ENCODE measurements around the gene C2orf42.
"Not testable (repeated sequence)": the region's sequence is repeated elsewhere in the genome, so short reads cannot be mapped to it uniquely, and the experiment has no call there.

The C2orf42 gene

GRCh38 chr2:70102323-70102905 is 88.4 kb downstream of the C2orf42 start:
- not testable (repeated sequence) for DNase-seq

GRCh38 chr2:70101686-70102085 is 89.1 kb downstream of the C2orf42 start:
- not testable (repeated sequence) for DNase-seq

GRCh38 chr2:70101174-70101573 is 89.6 kb downstream of the C2orf42 start:
- no peak for DNase-seq
